Adrenal gland (tissue), 5 donors: ENCODE measurements around the gene ISCU.

Source experiments
- CTCF ChIP-seq, 6 experiments: fragments of 450-650 bp in 4 of 6; fragments of 200-600 bp in 2 of 6; sonication (generic) in 1 of 6; IDR thresholded peaks; 1 replicate in 5 of 6; 2 replicates in 1 of 6; pipeline versions ENCODE4 v1.5.1 to v1.8.0; 2016 to 2021; ENCODE audit warnings: antibody characterized with exemption in 6 of 6, mild to moderate bottlenecking in 2 of 6, moderate library complexity in 1 of 6
- POLR2A ChIP-seq, 2 donors: fragments of 450-650 bp; IDR thresholded peaks; one replicate each; pipeline ENCODE4 v1.6.1; 2017; ENCODE audit warnings: antibody characterized with exemption in 2 of 2, mild to moderate bottlenecking in 2 of 2, moderate library complexity in 1 of 2
- donor health status: DM: no; HTN: no; CAD: no.

- no peak for TF ChIP-seq CTCF (IDR thresholded peaks at IDR 0.05)
- TF ChIP-seq POLR2A (IDR thresholded peaks at IDR 0.05), result no peak
Measured at GRCh38 chr12:108572166-108572790, 9.9 kb downstream of the ISCU start.
